GM21825 (cell line): ENCODE measurements around the gene ATG4C.

Source experiments
- ATAC-seq: cut with Tn5 transposase; IDR thresholded peaks from one replicate; pipeline ENCODE4 v1.9.1; 2021; ENCODE audit warnings: mild to moderate bottlenecking, moderate library complexity; ENCODE audit not compliant: unreplicated experiment

ATG4C gene

DNA sequence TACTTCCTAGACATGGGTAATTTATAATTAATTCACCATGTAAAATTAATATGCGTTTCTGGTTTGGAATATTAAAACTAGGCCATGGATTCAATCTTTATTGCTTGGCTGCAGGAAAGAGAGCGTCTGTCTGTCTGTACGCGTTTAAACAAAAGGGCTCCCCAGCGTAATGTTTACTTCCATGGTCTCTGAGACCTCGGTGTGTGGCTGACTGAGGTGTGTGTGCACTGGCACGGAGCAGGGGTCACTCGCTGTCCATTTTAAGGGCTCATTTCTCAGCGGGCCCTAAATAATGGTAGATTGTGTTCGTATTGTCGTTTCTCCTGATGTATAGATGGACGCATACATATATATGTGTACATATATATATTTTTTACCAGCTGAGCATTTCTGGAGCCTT lies 119.6 kb downstream of the ATG4C start:
- no peak for ATAC-seq

DNA sequence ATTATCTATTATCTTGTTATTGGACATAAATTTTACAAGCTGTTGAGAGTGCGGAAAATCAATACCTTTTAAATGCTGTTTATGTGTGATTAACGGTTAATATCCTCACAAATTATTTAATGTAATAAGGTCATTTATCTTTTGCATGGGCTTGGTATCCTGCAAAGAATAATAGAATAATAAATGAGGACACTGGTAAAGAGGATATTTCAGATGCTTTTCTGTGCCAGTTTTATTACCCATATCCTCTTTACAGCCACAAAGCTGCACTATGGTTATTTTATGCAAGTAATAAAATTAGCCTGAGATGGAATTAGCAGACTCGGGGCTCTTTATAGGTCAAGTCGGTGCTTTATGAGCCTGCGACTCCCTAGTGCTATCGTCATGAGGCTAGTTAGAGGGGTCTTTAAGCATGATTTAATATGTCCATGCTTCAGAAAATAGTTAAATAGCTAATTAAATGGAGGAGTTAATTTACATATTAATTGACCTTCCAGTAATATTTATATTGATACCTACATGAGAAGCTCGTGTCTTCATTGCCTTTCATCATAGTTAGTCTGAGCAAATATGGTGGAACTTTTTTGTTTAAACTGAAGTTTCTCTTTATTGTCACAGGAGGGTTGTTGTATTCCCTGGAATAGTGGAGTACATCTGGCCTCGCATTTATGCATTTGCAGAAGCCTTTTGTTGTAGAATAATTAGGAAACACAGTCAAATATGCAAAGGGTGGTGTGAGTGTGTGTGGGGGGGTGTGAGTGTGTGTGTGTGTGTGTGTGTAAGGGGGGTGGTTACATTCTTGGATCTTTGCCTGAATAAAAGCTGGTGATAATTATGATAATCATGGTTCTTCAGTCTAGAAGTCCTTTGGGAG lies 120.3 kb downstream of the ATG4C start:
- no peak for ATAC-seq

DNA sequence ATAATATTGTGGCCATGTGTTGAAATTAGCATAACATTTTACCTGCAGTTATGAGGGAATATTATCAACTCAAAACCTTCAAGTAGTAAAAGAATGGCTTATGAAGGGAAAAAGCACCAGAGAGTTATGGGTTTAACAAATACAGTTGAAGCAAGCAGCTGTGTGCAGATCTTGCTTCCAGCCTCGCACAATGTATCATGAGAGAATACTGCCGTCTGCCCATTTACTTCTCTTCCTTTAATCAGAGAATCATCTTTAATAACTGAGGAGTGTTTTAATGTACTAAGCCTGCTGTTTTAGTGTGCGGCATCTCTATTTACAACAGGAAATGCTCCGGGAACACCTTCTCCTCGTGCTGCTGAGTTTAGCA lies 120.9 kb downstream of the ATG4C start:
- ATAC-seq: no peak

DNA sequence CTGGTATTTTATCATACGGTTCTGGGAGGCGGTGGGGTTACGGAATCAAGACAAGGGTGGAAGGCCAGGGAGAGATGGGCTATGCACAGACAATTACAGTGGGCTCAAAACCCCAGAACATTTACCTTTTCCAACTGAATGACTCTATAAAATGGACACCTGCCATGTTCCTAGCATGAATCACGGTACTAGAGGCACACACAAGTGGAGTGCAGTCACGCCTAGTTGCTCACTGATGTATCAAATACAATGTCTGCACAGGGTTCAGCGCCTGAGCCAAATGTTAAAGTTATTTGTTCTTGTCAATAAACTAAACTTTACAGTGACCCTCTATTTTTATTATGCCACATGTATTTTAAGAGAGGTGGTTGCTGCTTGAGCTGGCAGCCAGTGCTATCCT lies 121.4 kb downstream of the ATG4C start:
- no peak for ATAC-seq

DNA sequence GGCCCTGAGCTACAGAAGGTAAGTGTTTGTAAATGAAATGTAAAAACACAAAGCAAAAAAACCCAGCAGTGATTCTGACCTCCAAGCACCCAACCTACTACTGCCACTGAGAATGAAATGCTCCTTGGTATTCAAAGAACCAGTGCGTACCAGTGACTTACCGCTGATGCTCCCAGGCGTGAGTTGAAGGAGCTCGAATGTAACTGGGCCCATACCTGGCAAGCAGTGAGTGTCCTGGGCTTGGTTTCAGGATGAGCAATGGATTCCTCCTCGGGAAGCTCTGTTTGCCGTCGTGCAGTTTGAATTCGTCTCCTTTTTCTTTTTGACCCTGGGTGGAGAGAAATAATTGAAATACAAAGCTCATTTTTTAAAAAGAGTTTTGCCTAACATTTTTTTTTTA lies 121.9 kb downstream of the ATG4C start:
- ATAC-seq: no peak

DNA sequence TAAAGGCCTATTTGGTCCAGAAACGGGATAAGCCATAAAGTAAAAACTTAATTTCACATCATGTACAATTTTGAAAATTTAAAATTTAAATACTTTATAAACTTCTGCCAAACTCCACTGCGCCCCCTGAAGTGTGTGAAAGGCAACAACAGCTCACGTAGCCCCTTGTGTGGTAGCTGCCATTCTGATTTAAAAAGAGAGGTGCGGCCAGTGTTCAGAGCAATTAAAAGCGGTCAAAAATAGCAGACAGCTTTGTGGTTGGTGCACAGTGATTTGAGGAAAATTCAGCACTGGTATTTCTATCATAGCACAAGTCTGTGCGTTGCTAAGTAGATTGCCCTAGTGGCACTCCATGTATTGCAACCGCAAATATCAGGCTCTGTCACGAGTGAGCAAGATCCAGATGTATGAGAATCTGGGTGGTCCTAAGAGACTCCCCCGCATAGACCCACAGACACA lies 122.5 kb downstream of the ATG4C start:
- ATAC-seq: no peak

DNA sequence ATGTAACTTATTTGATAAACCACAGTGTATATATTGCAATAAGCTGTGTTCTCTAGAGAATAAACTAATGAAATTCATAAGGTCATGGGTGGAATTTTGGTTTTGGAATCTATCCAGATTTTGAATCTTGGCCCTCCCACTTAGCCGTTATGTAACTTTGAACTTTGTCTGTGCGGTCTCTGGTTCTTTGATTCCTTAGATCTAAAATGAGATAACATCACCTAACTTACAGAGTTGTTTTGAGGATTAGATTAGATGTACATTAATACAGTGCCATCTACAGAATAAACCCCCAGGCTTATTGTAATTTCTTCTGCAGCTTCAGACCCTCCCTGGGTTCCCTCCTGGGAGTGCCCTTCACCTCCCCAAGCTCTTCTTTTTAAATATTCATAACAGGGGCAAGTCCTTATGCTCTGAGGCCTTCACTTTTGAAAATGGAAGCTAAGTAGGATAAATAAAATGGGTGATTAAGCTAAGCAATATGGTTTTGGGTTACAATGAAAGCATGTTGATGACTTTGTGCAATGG lies 124.3 kb downstream of the ATG4C start:
- no peak for ATAC-seq

DNA sequence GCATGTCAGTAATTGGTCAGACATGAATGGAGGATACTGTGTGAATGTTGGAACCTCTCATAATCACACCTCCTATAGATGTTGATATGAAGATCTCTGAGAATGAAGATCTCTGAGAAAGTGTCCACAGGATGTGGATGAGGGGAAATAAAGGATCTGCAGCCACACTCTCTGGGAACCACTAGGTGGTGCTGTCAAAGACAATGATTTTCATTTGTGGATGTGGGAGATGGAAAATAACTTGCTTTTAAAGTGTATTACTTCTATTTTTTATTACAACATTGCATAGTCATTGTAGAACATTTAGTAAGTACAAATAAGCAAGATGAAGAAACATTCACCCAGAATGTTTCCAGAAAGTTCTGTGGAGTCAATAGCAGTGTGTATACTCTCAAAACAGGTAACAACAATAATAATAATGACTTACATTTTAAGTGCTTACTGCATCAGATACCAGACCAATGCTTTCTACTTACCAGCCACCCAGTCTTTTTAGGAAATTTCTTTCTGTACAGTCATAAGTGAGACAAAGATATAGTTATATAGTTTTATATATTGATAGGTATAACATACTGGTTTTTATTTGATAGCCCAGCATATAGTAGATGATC lies 128.2 kb downstream of the ATG4C start:
- ATAC-seq: no peak
